ENCODE data around the gene FAM240B. TPM values are rescaled to one million over a fixed set of nuclear protein-coding genes. Genes with fewer than 3 reads are reported as not detected.

FAM240B gene
- total RNA-seq, 1 donor from 2014 or later = not detected

GRCh38 chr9:38656896-38657295 is 63.0 kb downstream of the FAM240B start:
- Mint-ChIP-seq H3K4me3 (ENCODE audit: unreplicated experiment) (no peak overlapping the region), H3K9me3 (ENCODE audit: unreplicated experiment) (no peaks in the 10 kb centered on the region), H3K27me3 (ENCODE audit: unreplicated experiment) (no peaks in the 10 kb centered on the region), H3K36me3 (ENCODE audit: low read depth, unreplicated experiment) (no peaks in the 10 kb centered on the region), H3K27ac (ENCODE audit: unreplicated experiment) (no peak overlapping the region), H3K4me1 (ENCODE audit: unreplicated experiment) (no peaks in the 10 kb centered on the region)
- no peak for TF ChIP-seq CTCF (IDR thresholded peaks at IDR 0.05; ENCODE audit: unreplicated experiment)
- no peak for DNase-seq (ENCODE audit: low spot score)

GRCh38 chr9:38652486-38652885 is 67.4 kb downstream of the FAM240B start:
- no peak overlapping the region for H3K27ac Mint-ChIP-seq (ENCODE audit: unreplicated experiment)
- H3K4me3 Mint-ChIP-seq (ENCODE audit: unreplicated experiment) = no peak overlapping the region
- no peaks in the 10 kb centered on the region for H3K36me3 Mint-ChIP-seq (ENCODE audit: low read depth, unreplicated experiment)
- no peak for DNase-seq (ENCODE audit: low spot score)
- TF ChIP-seq CTCF (IDR thresholded peaks at IDR 0.05; ENCODE audit: unreplicated experiment) = no peak
- no peaks in the 10 kb centered on the region for H3K27me3 Mint-ChIP-seq (ENCODE audit: unreplicated experiment)
- no peaks in the 10 kb centered on the region for H3K4me1 Mint-ChIP-seq (ENCODE audit: unreplicated experiment)
- no peaks in the 10 kb centered on the region for H3K9me3 Mint-ChIP-seq (ENCODE audit: unreplicated experiment)

- H3K9me3 Mint-ChIP-seq (ENCODE audit: unreplicated experiment) = no peaks in the 10 kb centered on the region
- H3K4me1 Mint-ChIP-seq (ENCODE audit: unreplicated experiment) = no peaks in the 10 kb centered on the region
- no peak for TF ChIP-seq CTCF (IDR thresholded peaks at IDR 0.05; ENCODE audit: unreplicated experiment)
- H3K27me3 Mint-ChIP-seq (ENCODE audit: unreplicated experiment) = no peaks in the 10 kb centered on the region
- DNase-seq (ENCODE audit: low spot score) = no peak
- H3K36me3 Mint-ChIP-seq (ENCODE audit: low read depth, unreplicated experiment) = no peaks in the 10 kb centered on the region
- H3K27ac Mint-ChIP-seq (ENCODE audit: unreplicated experiment) = no peak overlapping the region
- H3K4me3 Mint-ChIP-seq (ENCODE audit: unreplicated experiment) = no peak overlapping the region
These were observed 67.9 kb downstream of the FAM240B start for GRCh38 chr9:38652044-38652443.

GRCh38 chr9:38651400-38652042 is 68.4 kb downstream of the FAM240B start:
- no peaks in the 10 kb centered on the region for H3K9me3 Mint-ChIP-seq (ENCODE audit: unreplicated experiment)
- no peak for TF ChIP-seq CTCF (IDR thresholded peaks at IDR 0.05; ENCODE audit: unreplicated experiment)
- H3K4me1 Mint-ChIP-seq (ENCODE audit: unreplicated experiment) = no peaks in the 10 kb centered on the region
- H3K27me3 Mint-ChIP-seq (ENCODE audit: unreplicated experiment) = no peaks in the 10 kb centered on the region
- H3K27ac Mint-ChIP-seq (ENCODE audit: unreplicated experiment) = no peak overlapping the region
- DNase-seq (ENCODE audit: low spot score) = no peak
- H3K4me3 Mint-ChIP-seq (ENCODE audit: unreplicated experiment) = no peak overlapping the region
- H3K36me3 Mint-ChIP-seq (ENCODE audit: low read depth, unreplicated experiment) = no peaks in the 10 kb centered on the region

- no peak for DNase-seq (ENCODE audit: low spot score)
- no peak overlapping the region for H3K4me3 Mint-ChIP-seq (ENCODE audit: unreplicated experiment)
- no peak overlapping the region for H3K27ac Mint-ChIP-seq (ENCODE audit: unreplicated experiment)
- no peaks in the 10 kb centered on the region for H3K4me1 Mint-ChIP-seq (ENCODE audit: unreplicated experiment)
- no peaks in the 10 kb centered on the region for H3K27me3 Mint-ChIP-seq (ENCODE audit: unreplicated experiment)
- no peak for TF ChIP-seq CTCF (IDR thresholded peaks at IDR 0.05; ENCODE audit: unreplicated experiment)
- H3K36me3 Mint-ChIP-seq (ENCODE audit: low read depth, unreplicated experiment) = no peaks in the 10 kb centered on the region
- no peaks in the 10 kb centered on the region for H3K9me3 Mint-ChIP-seq (ENCODE audit: unreplicated experiment)
These were observed 69.4 kb downstream of the FAM240B start for GRCh38 chr9:38650564-38650963.

Data from endothelial cell (in vitro differentiated cells).